Measurements from ENCODE around the gene EXOG.

DNA sequence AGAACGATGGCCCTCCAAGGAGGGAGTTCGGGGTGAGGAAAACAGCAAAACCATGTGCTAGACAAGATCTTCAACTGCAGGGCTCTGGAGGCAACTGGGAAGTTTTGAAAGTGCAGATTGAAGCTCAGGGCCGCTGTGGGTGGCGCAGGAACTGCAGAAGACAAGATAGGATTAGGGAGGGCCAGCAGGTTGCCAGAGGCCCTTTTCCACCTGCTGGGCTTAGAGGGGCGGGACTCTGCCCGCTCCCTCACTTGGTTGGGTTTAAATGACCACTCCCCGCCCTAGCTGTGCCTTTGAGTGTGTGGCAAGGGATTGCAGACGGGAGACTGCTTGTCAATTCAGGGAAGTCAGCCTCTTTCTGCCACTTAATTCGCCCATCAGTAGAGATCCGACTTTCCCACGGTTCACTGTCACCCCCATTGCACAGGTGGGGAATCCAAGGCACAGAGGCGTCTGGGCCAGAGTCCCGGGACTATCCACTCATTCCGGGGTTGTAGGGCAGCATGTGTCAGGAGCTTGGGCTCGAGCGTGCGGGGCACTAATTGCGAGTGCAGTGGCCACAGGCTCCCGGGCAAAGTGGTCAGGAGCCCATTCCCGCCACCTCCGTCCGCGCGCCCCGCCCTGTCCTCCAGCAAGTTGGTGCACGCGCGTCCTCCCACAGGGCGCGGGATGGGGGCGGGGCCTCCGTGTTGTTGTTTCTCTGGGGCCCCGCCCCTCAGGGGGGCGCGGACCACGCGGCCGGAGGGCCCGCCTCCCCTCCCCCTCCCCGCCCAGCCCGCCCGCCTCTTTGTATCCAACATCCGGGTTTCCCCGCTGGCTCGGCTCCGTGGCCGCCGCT lies 42.8 kb upstream of the EXOG start, which contains the start of gene ACVR2B:
- TF ChIP-seq, protein P1, sequence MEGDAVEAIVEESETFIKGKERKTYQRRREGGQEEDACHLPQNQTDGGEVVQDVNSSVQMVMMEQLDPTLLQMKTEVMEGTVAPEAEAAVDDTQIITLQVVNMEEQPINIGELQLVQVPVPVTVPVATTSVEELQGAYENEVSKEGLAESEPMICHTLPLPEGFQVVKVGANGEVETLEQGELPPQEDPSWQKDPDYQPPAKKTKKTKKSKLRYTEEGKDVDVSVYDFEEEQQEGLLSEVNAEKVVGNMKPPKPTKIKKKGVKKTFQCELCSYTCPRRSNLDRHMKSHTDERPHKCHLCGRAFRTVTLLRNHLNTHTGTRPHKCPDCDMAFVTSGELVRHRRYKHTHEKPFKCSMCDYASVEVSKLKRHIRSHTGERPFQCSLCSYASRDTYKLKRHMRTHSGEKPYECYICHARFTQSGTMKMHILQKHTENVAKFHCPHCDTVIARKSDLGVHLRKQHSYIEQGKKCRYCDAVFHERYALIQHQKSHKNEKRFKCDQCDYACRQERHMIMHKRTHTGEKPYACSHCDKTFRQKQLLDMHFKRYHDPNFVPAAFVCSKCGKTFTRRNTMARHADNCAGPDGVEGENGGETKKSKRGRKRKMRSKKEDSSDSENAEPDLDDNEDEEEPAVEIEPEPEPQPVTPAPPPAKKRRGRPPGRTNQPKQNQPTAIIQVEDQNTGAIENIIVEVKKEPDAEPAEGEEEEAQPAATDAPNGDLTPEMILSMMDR (IDR thresholded peaks at IDR 0.05; ENCODE audit: low read depth, low read length): no peak
- TF ChIP-seq EZH2phosphoT487 (IDR thresholded peaks at IDR 0.05; ENCODE audit: low read depth): no peak
